Activated CD4-positive, CD25-positive, alpha-beta regulatory T cell treated with anti-CD3 and anti-CD28 coated beads, Interleukin-2, amount 50 U/mL, for 16 hours (primary cell): ENCODE measurements around the gene ARFGEF3.

Experiments
- DNase-seq: peaks from one replicate; pipeline ENCODE4 v3.0.0-alpha.2; 2020; ENCODE audit warnings: low read depth, low spot score

ARFGEF3 gene

DNA sequence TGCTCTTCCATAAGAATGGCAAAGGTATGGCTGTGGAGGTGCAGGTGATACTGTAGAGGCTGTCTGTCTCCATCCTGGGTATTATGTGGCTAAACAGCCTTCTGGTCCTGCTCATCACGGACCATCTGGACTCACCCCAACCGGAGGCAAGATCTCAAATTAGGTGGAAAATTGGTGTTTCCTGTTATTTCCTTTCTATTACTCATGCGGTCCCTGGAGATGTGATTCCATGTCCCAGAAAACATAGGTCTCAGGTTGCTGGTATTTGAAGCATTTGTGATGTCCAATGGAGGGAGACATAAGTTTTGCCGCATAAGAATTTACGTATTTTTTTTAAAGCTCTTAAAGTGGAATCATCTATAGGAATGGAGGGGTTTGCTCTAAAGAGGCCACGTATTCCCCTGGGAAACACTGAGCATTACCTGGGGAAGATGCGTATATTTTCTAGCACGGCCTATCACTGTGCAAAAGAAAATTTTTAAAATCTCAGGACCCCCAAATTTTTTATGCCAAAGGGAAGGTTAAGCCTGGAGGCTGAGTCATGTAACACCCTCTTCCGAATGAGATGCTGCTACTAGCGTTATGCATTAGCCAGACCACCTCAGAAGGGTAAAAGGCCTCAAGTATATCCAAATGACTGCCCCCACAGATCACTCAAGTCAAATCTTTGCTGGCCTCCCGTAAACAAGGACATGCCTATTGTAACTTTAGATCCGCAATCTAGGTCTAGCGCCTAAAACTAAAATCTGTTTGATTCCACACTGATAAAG, 78.9 kb downstream of the ARFGEF3 start:
- DNase-seq: no peak

DNA sequence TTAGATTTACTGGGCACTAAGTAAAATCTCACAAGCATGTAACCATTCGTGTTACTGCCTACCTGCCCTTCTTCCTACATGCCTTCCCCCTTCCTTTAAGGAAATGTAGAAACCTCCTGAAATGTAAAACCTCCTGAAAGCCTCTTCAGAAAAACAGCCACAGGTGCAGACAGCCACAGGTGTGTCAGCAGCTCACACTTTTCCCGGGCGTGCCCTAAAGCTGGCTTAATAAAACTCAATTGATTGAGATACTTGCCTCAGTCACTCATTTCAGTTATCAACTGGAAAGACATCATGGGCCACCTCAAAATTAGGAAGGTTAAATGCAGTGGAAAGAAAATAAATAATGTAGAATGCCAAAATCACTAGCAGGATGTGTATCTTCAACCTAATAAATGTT, 79.6 kb downstream of the ARFGEF3 start:
- DNase-seq: no peak

- DNase-seq: no peak
These were observed 80.2 kb downstream of the ARFGEF3 start for GRCh38 chr6:138241934-138242333.

- no peak for DNase-seq
These were observed 81.4 kb downstream of the ARFGEF3 start for GRCh38 chr6:138242987-138243592.

DNA sequence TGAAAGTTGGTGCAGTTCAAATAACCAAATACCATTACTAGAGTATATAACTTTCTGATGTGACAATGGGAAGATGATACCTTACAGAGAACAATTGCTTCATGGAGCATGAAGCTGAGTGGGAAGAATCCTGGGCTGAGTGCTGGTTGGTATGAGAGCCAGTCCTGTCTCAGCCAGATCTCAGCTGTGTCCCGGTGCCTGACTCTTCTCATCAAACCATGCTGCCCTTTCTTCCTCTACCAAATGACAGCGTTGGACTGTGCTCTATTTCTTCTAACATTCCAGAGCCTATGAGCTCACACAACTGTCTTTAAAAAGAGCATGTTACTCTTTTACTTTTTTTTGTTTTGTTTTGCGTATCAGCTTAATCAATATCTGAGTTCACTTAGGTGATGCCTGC, 84.0 kb downstream of the ARFGEF3 start:
- no peak for DNase-seq

DNA sequence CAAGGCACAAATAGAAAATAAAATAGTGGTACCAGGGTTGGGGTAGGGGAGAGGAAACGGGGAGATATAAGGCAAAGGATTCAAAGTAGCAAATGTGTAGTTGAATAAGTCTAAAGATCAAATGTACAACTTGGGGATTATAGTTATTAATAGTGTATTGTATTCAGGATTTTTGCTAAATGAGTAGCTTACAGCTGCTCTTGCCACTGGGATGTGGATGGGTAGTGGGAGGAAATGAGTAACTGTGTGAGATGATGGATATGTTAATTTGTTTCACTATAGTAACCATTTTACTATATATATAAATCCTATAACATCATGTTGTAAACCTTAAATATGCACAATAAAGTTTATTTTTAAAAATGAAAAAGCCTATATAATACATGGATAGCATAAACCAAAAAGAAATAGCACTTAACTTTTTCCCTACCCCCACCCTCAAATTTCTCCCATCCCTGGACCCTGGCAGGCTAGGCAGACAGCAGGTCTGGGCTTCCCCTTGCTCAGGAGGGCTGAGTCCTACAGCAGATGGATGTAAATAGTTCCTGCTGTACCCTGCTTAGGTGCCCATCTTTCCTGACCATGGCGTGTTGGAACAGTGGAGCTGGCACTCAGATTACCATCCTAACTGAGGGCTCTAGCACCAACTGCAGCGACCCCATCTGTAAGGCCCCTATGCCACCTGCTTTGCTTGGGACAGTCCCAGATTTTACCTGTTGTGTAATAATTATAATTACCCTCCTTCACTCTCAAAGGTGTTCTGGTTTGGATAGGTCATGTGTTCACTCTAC, 85.1 kb downstream of the ARFGEF3 start:
- no peak for DNase-seq

GRCh38 chr6:138248011-138248410, 86.3 kb downstream of the ARFGEF3 start:
- no peak for DNase-seq

DNA sequence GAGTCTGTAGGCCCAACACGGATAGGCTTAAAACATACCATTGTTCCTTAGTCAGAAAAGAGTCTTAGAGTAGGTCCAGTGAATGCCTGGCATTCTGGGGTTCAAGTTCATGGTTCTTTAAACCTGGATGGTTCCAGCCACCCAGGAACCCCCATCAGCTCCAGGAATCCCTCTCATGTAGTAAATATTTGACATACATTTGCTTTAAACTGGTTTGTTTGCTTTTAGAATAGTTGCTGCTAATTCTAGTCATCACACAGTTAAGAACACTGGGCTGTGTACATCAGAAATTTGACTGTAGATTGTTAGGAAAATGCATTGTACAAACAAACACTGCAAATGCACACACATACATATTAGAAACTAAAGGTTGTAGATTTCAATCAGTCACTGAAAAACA, 87.1 kb downstream of the ARFGEF3 start:
- DNase-seq: no peak

DNA sequence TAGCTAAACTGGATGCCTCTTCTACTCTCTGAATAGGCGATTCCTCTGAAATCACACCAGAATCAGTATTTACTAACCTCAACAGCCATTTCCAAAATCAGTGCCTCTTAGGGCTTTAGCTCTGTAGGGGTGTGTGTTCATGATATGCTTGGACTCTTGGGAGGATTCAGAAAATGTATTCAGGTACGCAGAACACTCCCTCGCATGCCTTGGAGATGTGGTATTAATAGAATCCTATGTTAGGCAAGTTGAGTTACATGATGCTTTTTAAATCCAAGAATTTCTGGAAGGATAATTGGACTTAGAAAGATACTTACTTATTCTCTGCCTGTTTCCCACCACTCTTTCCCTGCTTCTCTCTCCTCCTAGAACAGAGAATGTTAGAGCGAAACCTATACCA, 88.3 kb downstream of the ARFGEF3 start:
- no peak for DNase-seq

DNA sequence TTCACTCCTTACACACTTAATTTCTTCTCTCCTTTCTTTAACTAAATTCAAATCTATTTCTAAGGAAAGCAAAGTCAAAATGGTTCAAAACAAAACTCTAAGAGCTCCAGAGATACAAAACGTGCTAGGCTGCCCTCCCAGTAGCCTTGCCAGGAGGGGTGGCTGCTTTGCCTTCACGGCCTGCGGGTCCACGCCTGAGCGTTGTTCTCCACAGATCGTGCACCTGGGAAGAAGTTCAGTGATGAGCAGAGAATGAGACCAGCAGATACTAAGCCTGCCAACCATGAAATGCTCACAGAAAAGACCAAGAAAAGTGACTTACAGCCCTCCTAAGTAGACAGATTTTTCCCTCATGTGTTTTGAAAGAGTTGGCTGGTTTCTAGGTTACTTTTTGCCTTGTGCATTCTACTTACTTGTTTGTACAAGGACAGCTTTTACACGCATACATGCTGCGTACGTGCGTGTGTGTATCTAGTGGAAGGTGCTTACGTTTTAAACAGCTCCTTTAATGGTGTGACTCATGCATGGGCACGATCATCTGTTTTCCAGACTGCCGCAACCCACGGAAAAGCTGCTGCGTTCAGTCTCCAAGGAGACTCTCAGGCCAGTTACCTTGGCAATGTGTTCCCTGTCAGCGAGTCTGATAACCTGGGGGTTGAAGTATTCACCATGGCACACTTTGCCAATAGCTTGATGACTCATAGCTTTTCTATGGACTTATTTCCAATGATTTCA, 88.9 kb downstream of the ARFGEF3 start:
- no peak for DNase-seq

DNA sequence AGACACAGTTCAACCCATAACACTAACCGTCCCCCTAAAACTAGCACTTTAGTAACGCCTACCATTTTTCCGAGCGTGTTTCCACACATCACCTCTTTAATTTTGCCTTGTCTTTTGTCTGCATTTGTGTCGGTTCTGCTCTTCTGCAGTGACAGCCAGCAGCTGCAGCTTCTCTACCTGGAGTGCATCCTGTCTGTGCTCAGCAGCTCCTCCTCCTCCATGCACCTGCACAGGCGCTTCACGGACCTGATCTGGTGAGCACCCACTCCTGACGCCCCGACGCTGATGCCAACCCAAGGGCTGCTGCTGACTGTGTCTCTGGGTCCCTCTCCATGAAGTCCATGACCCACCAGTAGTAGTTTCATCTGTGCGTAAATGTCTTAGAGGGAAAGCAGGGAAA, 92.0 kb downstream of the ARFGEF3 start:
- no peak for DNase-seq

DNA sequence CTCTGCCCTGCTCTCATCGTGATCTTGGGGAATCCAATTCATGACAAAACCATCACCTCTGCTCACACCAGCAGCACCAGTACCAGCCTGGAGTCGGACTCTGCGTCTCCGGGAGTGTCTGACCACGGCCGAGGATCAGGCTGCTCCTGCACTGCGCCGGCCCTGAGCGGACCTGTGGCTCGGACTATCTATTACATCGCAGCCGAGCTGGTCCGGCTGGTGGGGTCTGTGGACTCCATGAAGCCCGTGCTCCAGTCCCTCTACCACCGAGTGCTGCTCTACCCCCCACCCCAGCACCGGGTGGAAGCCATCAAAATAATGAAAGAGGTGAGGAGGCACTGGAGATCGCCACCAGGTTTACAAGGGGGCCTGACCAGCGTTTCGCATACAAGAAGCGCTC, 93.7 kb downstream of the ARFGEF3 start:
- no peak for DNase-seq

DNA sequence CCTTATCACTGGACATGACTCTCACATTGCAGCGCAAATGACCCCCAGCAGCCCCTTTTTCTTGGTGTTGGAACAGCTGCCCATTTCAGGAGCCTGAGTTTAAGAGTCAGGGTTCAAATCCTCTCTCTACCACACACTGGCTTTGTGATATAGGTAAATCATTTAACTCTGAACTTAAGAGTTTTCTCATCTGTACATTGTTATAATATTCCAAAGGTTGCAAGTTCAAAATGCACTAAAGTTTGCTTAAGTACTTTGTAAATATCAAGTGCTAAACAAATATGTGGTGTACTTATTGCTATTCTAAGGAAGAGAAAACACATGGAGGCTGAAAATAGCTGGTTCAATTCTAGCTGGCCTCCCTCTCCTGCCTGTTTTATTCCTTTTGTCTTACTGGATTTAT, 95.9 kb downstream of the ARFGEF3 start:
- no peak for DNase-seq

- no peak for DNase-seq
These were observed 96.5 kb downstream of the ARFGEF3 start for GRCh38 chr6:138258197-138258596.

GRCh38 chr6:138258991-138259390, 97.3 kb downstream of the ARFGEF3 start:
- DNase-seq: no peak

GRCh38 chr6:138261116-138261780, 99.5 kb downstream of the ARFGEF3 start:
- DNase-seq: no peak

DNA sequence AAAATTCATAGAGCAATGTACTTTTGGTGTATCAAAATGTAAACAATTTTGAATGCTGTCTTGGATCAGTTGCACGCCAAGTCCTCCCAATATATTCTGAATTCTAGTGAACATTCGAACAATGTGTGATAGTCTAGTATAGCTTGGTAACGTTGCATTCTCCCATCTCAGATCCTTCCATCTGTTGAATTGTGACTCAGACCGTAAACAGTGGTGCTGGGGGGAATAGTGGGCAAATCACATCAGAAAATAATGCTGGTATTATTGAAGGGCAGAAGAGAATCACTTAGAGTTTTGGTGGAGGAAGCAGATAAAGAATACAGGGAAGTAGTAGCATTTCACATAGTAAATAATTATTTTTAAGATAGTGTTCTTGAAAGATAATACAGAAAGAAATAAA, 102.2 kb downstream of the ARFGEF3 start:
- DNase-seq: no peak

GRCh38 chr6:138264372-138264880, 102.7 kb downstream of the ARFGEF3 start:
- DNase-seq: no peak

DNA sequence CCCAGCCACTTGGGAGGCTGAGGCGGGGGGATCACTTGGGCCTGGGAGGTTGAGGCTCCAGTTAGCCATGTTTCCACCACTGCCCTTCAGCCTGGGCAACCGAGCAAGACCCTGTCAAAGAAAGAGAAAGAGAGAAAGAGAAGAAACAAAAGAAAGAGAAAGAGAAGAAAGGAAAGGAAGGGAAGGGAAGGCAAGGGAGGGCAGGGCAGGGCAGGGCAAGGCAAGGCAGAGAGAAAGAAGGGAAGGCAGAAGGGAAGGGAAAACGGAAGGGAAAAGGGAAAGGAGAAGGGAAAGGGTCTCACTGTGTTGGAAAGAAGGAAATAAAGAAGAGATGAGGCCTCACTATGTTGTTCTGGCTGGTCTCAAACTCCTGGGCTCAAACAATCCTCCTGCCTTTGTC, 104.4 kb downstream of the ARFGEF3 start:
- no peak for DNase-seq

DNA sequence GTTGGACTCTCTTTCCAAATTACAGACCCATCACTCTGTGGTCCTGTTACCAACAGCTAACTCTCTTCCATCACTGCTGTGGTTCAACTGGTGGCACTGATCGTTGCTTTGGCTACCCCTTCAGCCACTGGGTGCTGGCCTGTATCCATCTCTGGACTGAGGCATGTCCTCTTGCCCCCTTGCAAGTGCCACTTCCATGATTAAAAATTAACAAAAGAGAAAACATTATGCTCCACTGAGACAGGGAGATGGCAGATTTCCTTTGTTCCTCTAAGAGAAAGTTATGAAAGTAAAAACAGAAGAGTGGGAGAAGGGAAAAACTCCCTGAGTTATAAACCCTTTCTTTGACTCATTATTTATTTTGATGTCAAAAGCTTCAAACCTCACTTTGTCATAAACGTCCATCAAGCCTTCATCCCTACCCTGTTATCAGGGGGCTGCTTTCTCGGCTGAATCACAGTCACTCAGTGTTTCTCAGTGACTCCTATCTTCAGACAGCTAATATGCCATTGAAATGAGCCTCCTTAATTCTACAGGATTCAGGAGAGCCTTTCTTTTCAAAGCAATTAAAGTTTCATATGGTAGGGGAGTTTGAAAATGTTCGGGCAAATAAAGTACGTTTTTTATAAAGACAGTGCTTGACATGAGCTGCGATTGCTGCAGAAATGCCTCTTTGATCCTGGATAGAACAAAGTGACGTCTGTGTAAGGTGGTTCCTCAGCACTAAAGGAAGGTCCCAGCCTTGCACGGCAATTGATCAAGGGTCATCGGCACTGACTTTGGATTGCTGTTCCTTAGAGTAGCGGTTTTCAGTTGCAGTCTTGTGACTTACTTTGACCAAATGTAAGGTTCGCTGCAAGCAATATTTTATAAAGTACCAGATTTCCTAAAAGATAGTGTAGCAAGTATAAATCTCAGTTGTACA, 106.5 kb downstream of the ARFGEF3 start:
- no peak for DNase-seq
